ENCODE measurements around the gene MS4A5.

DNA sequence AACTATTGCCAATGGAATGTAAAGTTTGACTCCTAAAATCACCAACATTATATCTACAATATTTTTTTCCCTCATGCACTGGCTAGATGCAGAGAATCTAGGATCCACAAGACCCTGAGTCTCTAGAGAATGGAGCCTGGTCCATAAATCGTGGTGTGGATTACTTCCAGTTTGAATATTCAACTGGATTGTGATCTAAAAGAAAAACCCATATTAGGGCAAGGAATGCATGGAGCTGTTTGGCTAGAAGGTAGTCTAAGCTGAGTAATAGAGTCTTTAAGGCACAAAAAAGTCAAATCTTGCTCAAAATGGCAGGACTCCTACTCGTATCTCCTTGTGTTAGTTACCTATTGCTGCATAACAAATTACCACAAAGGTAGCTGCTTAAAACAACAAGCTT, 9.4 kb upstream of the MS4A5 start:
- TF ChIP-seq, protein P1, sequence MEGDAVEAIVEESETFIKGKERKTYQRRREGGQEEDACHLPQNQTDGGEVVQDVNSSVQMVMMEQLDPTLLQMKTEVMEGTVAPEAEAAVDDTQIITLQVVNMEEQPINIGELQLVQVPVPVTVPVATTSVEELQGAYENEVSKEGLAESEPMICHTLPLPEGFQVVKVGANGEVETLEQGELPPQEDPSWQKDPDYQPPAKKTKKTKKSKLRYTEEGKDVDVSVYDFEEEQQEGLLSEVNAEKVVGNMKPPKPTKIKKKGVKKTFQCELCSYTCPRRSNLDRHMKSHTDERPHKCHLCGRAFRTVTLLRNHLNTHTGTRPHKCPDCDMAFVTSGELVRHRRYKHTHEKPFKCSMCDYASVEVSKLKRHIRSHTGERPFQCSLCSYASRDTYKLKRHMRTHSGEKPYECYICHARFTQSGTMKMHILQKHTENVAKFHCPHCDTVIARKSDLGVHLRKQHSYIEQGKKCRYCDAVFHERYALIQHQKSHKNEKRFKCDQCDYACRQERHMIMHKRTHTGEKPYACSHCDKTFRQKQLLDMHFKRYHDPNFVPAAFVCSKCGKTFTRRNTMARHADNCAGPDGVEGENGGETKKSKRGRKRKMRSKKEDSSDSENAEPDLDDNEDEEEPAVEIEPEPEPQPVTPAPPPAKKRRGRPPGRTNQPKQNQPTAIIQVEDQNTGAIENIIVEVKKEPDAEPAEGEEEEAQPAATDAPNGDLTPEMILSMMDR (IDR thresholded peaks at IDR 0.05) = no peak
- no peak for TF ChIP-seq MXI1 (IDR thresholded peaks at IDR 0.05; ENCODE audit: low read depth, low read length)
- no peak for TF ChIP-seq TAF1 (IDR thresholded peaks at IDR 0.05; ENCODE audit: borderline replicate concordance, low read depth, low read length)
- no peak for TF ChIP-seq EP300 (IDR thresholded peaks at IDR 0.05; ENCODE audit: borderline replicate concordance in 1 of 2, low read depth in 1 of 2, low read length in 1 of 2)
- no peak for TF ChIP-seq POLR2AphosphoS5 (IDR thresholded peaks at IDR 0.05; ENCODE audit: low read depth, low read length)
- no peak for TF ChIP-seq SIN3A (IDR thresholded peaks at IDR 0.05; ENCODE audit: borderline replicate concordance, low read depth, low read length)
- no peak for TF ChIP-seq SMC3 (IDR thresholded peaks at IDR 0.05; ENCODE audit: low read depth, low read length)
- TF ChIP-seq, protein P2, sequence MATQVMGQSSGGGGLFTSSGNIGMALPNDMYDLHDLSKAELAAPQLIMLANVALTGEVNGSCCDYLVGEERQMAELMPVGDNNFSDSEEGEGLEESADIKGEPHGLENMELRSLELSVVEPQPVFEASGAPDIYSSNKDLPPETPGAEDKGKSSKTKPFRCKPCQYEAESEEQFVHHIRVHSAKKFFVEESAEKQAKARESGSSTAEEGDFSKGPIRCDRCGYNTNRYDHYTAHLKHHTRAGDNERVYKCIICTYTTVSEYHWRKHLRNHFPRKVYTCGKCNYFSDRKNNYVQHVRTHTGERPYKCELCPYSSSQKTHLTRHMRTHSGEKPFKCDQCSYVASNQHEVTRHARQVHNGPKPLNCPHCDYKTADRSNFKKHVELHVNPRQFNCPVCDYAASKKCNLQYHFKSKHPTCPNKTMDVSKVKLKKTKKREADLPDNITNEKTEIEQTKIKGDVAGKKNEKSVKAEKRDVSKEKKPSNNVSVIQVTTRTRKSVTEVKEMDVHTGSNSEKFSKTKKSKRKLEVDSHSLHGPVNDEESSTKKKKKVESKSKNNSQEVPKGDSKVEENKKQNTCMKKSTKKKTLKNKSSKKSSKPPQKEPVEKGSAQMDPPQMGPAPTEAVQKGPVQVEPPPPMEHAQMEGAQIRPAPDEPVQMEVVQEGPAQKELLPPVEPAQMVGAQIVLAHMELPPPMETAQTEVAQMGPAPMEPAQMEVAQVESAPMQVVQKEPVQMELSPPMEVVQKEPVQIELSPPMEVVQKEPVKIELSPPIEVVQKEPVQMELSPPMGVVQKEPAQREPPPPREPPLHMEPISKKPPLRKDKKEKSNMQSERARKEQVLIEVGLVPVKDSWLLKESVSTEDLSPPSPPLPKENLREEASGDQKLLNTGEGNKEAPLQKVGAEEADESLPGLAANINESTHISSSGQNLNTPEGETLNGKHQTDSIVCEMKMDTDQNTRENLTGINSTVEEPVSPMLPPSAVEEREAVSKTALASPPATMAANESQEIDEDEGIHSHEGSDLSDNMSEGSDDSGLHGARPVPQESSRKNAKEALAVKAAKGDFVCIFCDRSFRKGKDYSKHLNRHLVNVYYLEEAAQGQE (IDR thresholded peaks at IDR 0.05; ENCODE audit: low read depth, low read length) = no peak
- TF ChIP-seq, protein P3, sequence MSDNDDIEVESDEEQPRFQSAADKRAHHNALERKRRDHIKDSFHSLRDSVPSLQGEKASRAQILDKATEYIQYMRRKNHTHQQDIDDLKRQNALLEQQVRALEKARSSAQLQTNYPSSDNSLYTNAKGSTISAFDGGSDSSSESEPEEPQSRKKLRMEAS (IDR thresholded peaks at IDR 0.05; ENCODE audit: low read depth) = no peak
